ENCODE data around the gene CRNKL1. TPM values are rescaled to one million over a fixed set of nuclear protein-coding genes. Genes with fewer than 3 reads are reported as not detected.

The CRNKL1 gene
- total RNA-seq, 1 experiment from 2014 or later: 20.4 TPM

- BruUV-seq (replicated peaks): no TSS peak
- DNase-seq (ENCODE audit: low read depth, low spot score) (peak; percentile 67), ATAC-seq (peak; percentile 84)
- POLR2A ChIA-PET: interaction anchor here (0.6 to 1.3 kb wide), 6 partner anchors 16 to 207 kb away, joined by 3 to 4 read pairs (median 3); partner anchors contain the start of gene NAA20
- CTCF ChIA-PET: interaction anchor here (0.9 to 2.8 kb wide), 6 partner anchors 9 to 210 kb away, joined by 5 to 14 read pairs (median 6); partner anchors contain the start of gene NAA20
- H3K9me3 ChIP-seq (ENCODE audit: control insufficient read depth in 1 of 2, insufficient read depth in 1 of 2, low read depth in 1 of 2, low read length in 2 of 2): no peaks in the 10 kb centered on the region
- RAD21 ChIA-PET (ENCODE audit: low non-redundant PET in 1 of 2, low total read pairs in 2 of 2, uncharacterized antibody in 2 of 2, unreplicated experiment in 2 of 2): interaction anchor here in 1 of 2 experiments (0.6 to 1.1 kb wide), 2 partner anchors 16 to 81 kb away, joined by 3 to 4 read pairs; no protein-coding TSS in a partner anchor
- H4K20me1 ChIP-seq (ENCODE audit: insufficient read depth): no peaks in the 10 kb centered on the region
- TF ChIP-seq POLR2A (IDR thresholded peaks at IDR 0.05; ENCODE audit: borderline replicate concordance, extremely low read depth, insufficient read depth, insufficient read length) (peak; percentile 44), CTCF (IDR thresholded peaks at IDR 0.05 in 2 of 3, conservative IDR thresholded peaks at IDR 0.05 in 1 of 3; ENCODE audit: borderline replicate concordance in 1 of 3, insufficient read depth in 1 of 3, low read depth in 2 of 3, low read length in 2 of 3) (no peak), SIN3A (IDR thresholded peaks at IDR 0.05; ENCODE audit: low read depth) (no peak; the same call in 1 of the 2 replicates), ZBTB33 (IDR thresholded peaks at IDR 0.05; ENCODE audit: extremely low read depth, insufficient replicate concordance, low read length) (no peak), ELF1 (IDR thresholded peaks at IDR 0.05; ENCODE audit: borderline replicate concordance, low read depth) (no peak), RAD21 (IDR thresholded peaks at IDR 0.05; ENCODE audit: low read depth) (no peak), JUND (IDR thresholded peaks at IDR 0.05) (peak; percentile 77), ATF3 (IDR thresholded peaks at IDR 0.05) (no peak), EZH2 (IDR thresholded peaks at IDR 0.05) (no peak), YY1 (IDR thresholded peaks at IDR 0.05; ENCODE audit: extremely low read depth, insufficient replicate concordance, low read depth, low read length) (no peak), SP1 (IDR thresholded peaks at IDR 0.05; ENCODE audit: low read depth) (peak; percentile 35; the same call in 1 of the 2 replicates), TCF7L2 (IDR thresholded peaks at IDR 0.05; ENCODE audit: borderline replicate concordance, extremely low read depth, insufficient read depth, insufficient read length) (no peak), EGR1 (IDR thresholded peaks at IDR 0.05; ENCODE audit: low read depth) (no peak), CBX3 (IDR thresholded peaks at IDR 0.05; ENCODE audit: low read depth) (peak; percentile 34; the same call in 1 of the 2 replicates), CEBPB (IDR thresholded peaks at IDR 0.05; ENCODE audit: low read depth) (no peak), FOSL1 (IDR thresholded peaks at IDR 0.05; ENCODE audit: low read depth) (peak; percentile 52), ZFX (IDR thresholded peaks at IDR 0.05) (peak; percentile 41; the same call in 1 of the 2 replicates), POLR2AphosphoS5 (IDR thresholded peaks at IDR 0.05; ENCODE audit: low read depth, low read length) (0 out of 2 replicates have a peak, but pooled peaks have one; percentile 21), ZNF274 (IDR thresholded peaks at IDR 0.05; ENCODE audit: low read depth, low read length) (no peak)
- TF ChIP-seq, protein P1, sequence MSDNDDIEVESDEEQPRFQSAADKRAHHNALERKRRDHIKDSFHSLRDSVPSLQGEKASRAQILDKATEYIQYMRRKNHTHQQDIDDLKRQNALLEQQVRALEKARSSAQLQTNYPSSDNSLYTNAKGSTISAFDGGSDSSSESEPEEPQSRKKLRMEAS (IDR thresholded peaks at IDR 0.05): peak; percentile 22; the same call in 1 of the 2 replicates
- H3K9ac ChIP-seq (ENCODE audit: low read length): peak overlapping the region; percentile 62
- peak overlapping the region; percentile 94 for H3K27ac ChIP-seq (ENCODE audit: low read depth, low read length)
- no peaks in the 10 kb centered on the region for H3K79me2 ChIP-seq (ENCODE audit: insufficient read depth, low read length)
- H3K4me3 ChIP-seq (replicated peaks in 1 of 2; ENCODE audit: low read depth in 1 of 2, low read length in 2 of 2): peak overlapping the region; percentile 37 to 49
- H3K27me3 ChIP-seq (ENCODE audit: insufficient read depth, low read length): no peaks in the 10 kb centered on the region
- intact Hi-C loops (cut with micrococcal nuclease): no loop called here
- H3K36me3 ChIP-seq (ENCODE audit: control insufficient read depth in 1 of 2, insufficient read depth in 2 of 2, low read length in 2 of 2): no peaks in the 10 kb centered on the region
- H3K9me2 ChIP-seq (ENCODE audit: insufficient read depth): no peaks in the 10 kb centered on the region
- H3K4me1 ChIP-seq (ENCODE audit: control insufficient read depth in 1 of 2, insufficient read depth in 2 of 2, low read length in 2 of 2): peaks cover 32 to 44% of the 10 kb centered on the region in 2 experiments
- H3K4me2 ChIP-seq (ENCODE audit: low read length): peak overlapping the region; percentile 72
- peak overlapping the region; percentile 62 for H2AFZ ChIP-seq (ENCODE audit: low read depth, low read length, poor library complexity, severe bottlenecking)
These were observed 59.0 kb downstream of the CRNKL1 start for GRCh38 chr20:19992996-19993908.
